H1 (cell line): Measurements from ENCODE around the gene FAM169A. TPM values are rescaled to one million over a fixed set of nuclear protein-coding genes. Genes with fewer than 3 reads are reported as not detected.

Source experiments
- CTCF ChIA-PET: fragments of 300-600 bp; sonication (Branson Sonifier 250); formaldehyde crosslinking; loops from one replicate; lab custom pipeline; 2021; ENCODE audit not compliant: partially characterized antibody; lab: Charles Lee
- POLR2A ChIA-PET: fragments of 300-600 bp; sonication (Branson Sonifier 250); formaldehyde crosslinking; loops from one replicate; lab custom pipeline; 2021; ENCODE audit warnings: inconsistent platforms; ENCODE audit not compliant: partially characterized antibody; lab: Charles Lee
- DNase-seq, 2 experiments: peaks; one replicate each; pipeline versions ENCODE4 v3.0.0 to v3.0.0-alpha.2; 2010 to 2022; ENCODE audit warnings: low spot score in 2 of 2, low read depth in 1 of 2, mixed read lengths in 1 of 2
- FAIRE-seq: peaks from 2 replicates; lab custom pipeline; 2011; peaks lifted over from hg19 to GRCh38; lab: Jason Lieb, UNC
- H2AFZ ChIP-seq: 2 replicates; pipeline ENCODE4 v1.8.1; 2012; ENCODE audit warnings: low read length, inconsistent platforms
- H2AK5ac ChIP-seq: 2 replicates; pipeline ENCODE4 v1.6.1; 2013; ENCODE audit warnings: low read depth, low read length
- H2BK120ac ChIP-seq: replicated peaks from 2 replicates; pipeline ENCODE3; 2013; ENCODE audit warnings: low read depth, low read length, inconsistent platforms
- H2BK12ac ChIP-seq: 2 replicates; pipeline ENCODE4 v1.6.1; 2013; ENCODE audit warnings: low read depth, low read length
- H2BK15ac ChIP-seq: 2 replicates; pipeline ENCODE4 v1.6.1; 2013; ENCODE audit warnings: low read length
- H2BK20ac ChIP-seq: 2 replicates; pipeline ENCODE4 v1.6.1; 2013; ENCODE audit warnings: low read length
- H2BK5ac ChIP-seq: 2 replicates; pipeline ENCODE4 v1.6.1; 2013; ENCODE audit warnings: low read depth, low read length
- H3K14ac ChIP-seq: 2 replicates; pipeline ENCODE4 v1.6.1; 2013; ENCODE audit warnings: inconsistent platforms; ENCODE audit not compliant: insufficient read length
- H3K18ac ChIP-seq: 2 replicates; pipeline ENCODE4 v1.6.1; 2013; ENCODE audit warnings: low read length; ENCODE audit errors: extremely low read depth
- H3K23ac ChIP-seq: 2 replicates; pipeline ENCODE4 v1.6.1; 2013; ENCODE audit warnings: inconsistent platforms; ENCODE audit not compliant: insufficient read length
- H3K23me2 ChIP-seq: 2 replicates; pipeline ENCODE4 v1.6.1; 2013; ENCODE audit warnings: low read depth, low read length
- H3K27ac ChIP-seq: 2 replicates; pipeline ENCODE4 v1.6.1; 2011; ENCODE audit warnings: low read depth, low read length, inconsistent platforms
- H3K27me3 ChIP-seq, 4 experiments: replicated peaks in 1 of 4; 1 replicate in 1 of 4; 2 replicates in 3 of 4; pipeline versions ENCODE4 v1.6.1 to v1.8.1; 2011 to 2013; ENCODE audit warnings: low read length in 3 of 4, mild to moderate bottlenecking in 3 of 4, inconsistent platforms in 2 of 4, mixed read lengths in 2 of 4, moderate library complexity in 1 of 4; ENCODE audit not compliant: control insufficient read depth in 3 of 4, insufficient read depth in 3 of 4; ENCODE audit errors: extremely low read depth in 1 of 4
- H3K36me3 ChIP-seq, 4 experiments: 2 replicates each; pipeline versions ENCODE4 v1.6.1 to v1.8.1; 2011 to 2013; ENCODE audit warnings: mild to moderate bottlenecking in 4 of 4, low read length in 3 of 4, moderate library complexity in 2 of 4, control low read depth in 1 of 4, inconsistent platforms in 1 of 4; ENCODE audit not compliant: insufficient read depth in 4 of 4, control insufficient read depth in 2 of 4
- H3K4ac ChIP-seq: replicated peaks from 2 replicates; pipeline ENCODE3; 2013; ENCODE audit warnings: low read length, low read depth, mixed read lengths, inconsistent platforms; ENCODE audit not compliant: insufficient read length
- H3K4me1 ChIP-seq, 4 experiments: replicated peaks in 1 of 4; 1 replicate in 1 of 4; 2 replicates in 3 of 4; pipeline versions ENCODE4 v1.6.1 to v1.8.1; 2011 to 2013; ENCODE audit warnings: low read length in 3 of 4, inconsistent platforms in 2 of 4, mixed read lengths in 1 of 4; ENCODE audit not compliant: insufficient read depth in 4 of 4, control insufficient read depth in 3 of 4
- H3K4me2 ChIP-seq, 2 experiments: 2 replicates each; pipeline versions ENCODE4 v1.6.1 to v1.8.1; 2011 to 2013; ENCODE audit warnings: low read depth in 2 of 2, low read length in 2 of 2, control low read depth in 1 of 2, inconsistent platforms in 1 of 2, mild to moderate bottlenecking in 1 of 2; ENCODE audit not compliant: insufficient read depth in 1 of 2
- H3K4me3 ChIP-seq, 4 experiments: fragments of 200-600, 300-600 bp in 1 of 4; sonication (generic), shearing (Covaris generic), sonication (Bioruptor Twin) in 1 of 4; 2 replicates each; pipeline versions ENCODE4 v1.5.1 to v1.8.1; 2011 to 2016; ENCODE audit warnings: low read length in 4 of 4, low read depth in 3 of 4, control low read depth in 2 of 4, inconsistent platforms in 2 of 4, mild to moderate bottlenecking in 2 of 4, mixed read lengths in 1 of 4, moderate library complexity in 1 of 4; ENCODE audit not compliant: insufficient read depth in 2 of 4; ENCODE audit errors: extremely low read depth in 1 of 4
- H3K56ac ChIP-seq: replicated peaks from 2 replicates; pipeline ENCODE3; 2013; ENCODE audit warnings: low read depth, mild to moderate bottlenecking, mixed read lengths, low read length, inconsistent platforms; ENCODE audit not compliant: insufficient read length
- H3K79me1 ChIP-seq: 2 replicates; pipeline ENCODE4 v1.6.1; 2013; ENCODE audit warnings: low read depth, low read length, control low read depth
- H3K79me2 ChIP-seq, 2 experiments: 2 replicates each; pipeline versions ENCODE4 v1.6.1 to v1.8.1; 2012 to 2013; ENCODE audit warnings: low read length in 2 of 2, mild to moderate bottlenecking in 2 of 2, inconsistent platforms in 1 of 2; ENCODE audit not compliant: insufficient read depth in 2 of 2, control insufficient read depth in 1 of 2
- H3K9ac ChIP-seq, 4 experiments: replicated peaks in 1 of 4; 1 replicate in 1 of 4; 2 replicates in 3 of 4; pipeline versions ENCODE4 v1.6.1 to v1.8.1; 2011 to 2013; ENCODE audit warnings: low read depth in 3 of 4, low read length in 3 of 4, control low read depth in 2 of 4, mild to moderate bottlenecking in 2 of 4, moderate library complexity in 2 of 4, inconsistent platforms in 1 of 4; ENCODE audit errors: extremely low read depth in 1 of 4
- H3K9me3 ChIP-seq, 2 experiments: 2 replicates each; pipeline versions ENCODE4 v1.6.1 to v1.8.1; 2012 to 2013; ENCODE audit warnings: mild to moderate bottlenecking in 2 of 2, moderate library complexity in 2 of 2, control low read depth in 1 of 2, inconsistent platforms in 1 of 2, low read depth in 1 of 2, low read length in 1 of 2, mixed read lengths in 1 of 2; ENCODE audit not compliant: insufficient read depth in 2 of 2
- H4K20me1 ChIP-seq, 2 experiments: replicated peaks in 1 of 2; 2 replicates each; pipeline versions ENCODE3 to v1.8.1; 2011 to 2013; ENCODE audit warnings: inconsistent platforms in 2 of 2, low read length in 2 of 2, mild to moderate bottlenecking in 1 of 2; ENCODE audit not compliant: insufficient read depth in 2 of 2, control insufficient read depth in 1 of 2
- H4K5ac ChIP-seq: 2 replicates; pipeline ENCODE4 v1.6.1; 2013; ENCODE audit warnings: low read length, low read depth, mixed read lengths, inconsistent platforms; ENCODE audit not compliant: insufficient read length
- H4K8ac ChIP-seq: 2 replicates; pipeline ENCODE4 v1.8.0; 2013; ENCODE audit warnings: mild to moderate bottlenecking, moderate library complexity, low read length, inconsistent platforms; ENCODE audit not compliant: insufficient read depth; ENCODE audit errors: extremely low read depth
- H4K91ac ChIP-seq: replicated peaks from 2 replicates; pipeline ENCODE3; 2013; ENCODE audit warnings: low read length, mixed read lengths, inconsistent platforms; ENCODE audit not compliant: insufficient read length
- ASH2L ChIP-seq: fragments of 200-600, 300-600 bp; sonication (generic); IDR thresholded peaks from one replicate; pipeline ENCODE4 v1.7.1; 2017; ENCODE audit warnings: low read length
- ATF2 ChIP-seq: IDR thresholded peaks from 2 replicates; pipeline ENCODE4 v1.6.1; 2012; ENCODE audit warnings: low read length, inconsistent platforms
- CEBPB ChIP-seq: IDR thresholded peaks from 2 replicates; pipeline ENCODE4 v1.6.1; 2012; ENCODE audit warnings: low read depth, low read length
- KDM1A ChIP-seq: fragments of 200-600, 300-600 bp; sonication (generic); IDR thresholded peaks from 2 replicates; pipeline ENCODE4 v1.7.1; 2016; ENCODE audit warnings: mild to moderate bottlenecking, low read length, borderline replicate concordance
- NANOG ChIP-seq: IDR thresholded peaks from 2 replicates; pipeline ENCODE4 v1.6.1; 2011; ENCODE audit warnings: low read length, low read depth, mild to moderate bottlenecking, inconsistent platforms; ENCODE audit not compliant: insufficient read depth, poor library complexity, severe bottlenecking
- RBBP5 ChIP-seq: IDR thresholded peaks from 2 replicates; pipeline ENCODE4 v1.7.1; 2012; ENCODE audit warnings: low read depth, mild to moderate bottlenecking, inconsistent platforms, low read length, moderate library complexity, borderline replicate concordance
- SIX5 ChIP-seq: IDR thresholded peaks from 2 replicates; pipeline ENCODE4 v1.6.1; 2011; ENCODE audit warnings: mild to moderate bottlenecking, low read depth, low read length
- TAF1 ChIP-seq: IDR thresholded peaks from 2 replicates; pipeline ENCODE4 v1.6.1; 2011; ENCODE audit warnings: mild to moderate bottlenecking, low read depth, low read length
- WGBS, 2 experiments: shearing (Covaris generic) in 1 of 2; methylation state at CpG; one replicate each; pipeline versions ENCODE4 v1.1.6 to v1.1.7; 2013 to 2015; ENCODE audit warnings: low lambda C conversion rate in 2 of 2, mixed read lengths in 2 of 2, inconsistent platforms in 1 of 2, low coverage in 1 of 2, missing lambda C conversion rate in 1 of 2; ENCODE audit not compliant: insufficient replicate concordance in 2 of 2, insufficient coverage in 1 of 2, insufficient read length in 1 of 2; ENCODE audit errors: extremely low coverage in 1 of 2, missing lambda C conversion rate in 1 of 2; 5-methylcytosine and 5-hydroxymethylcytosine counted together
- polyA plus RNA-seq, 7 experiments: library from polyadenylated mRNA; depleted of rRNA in 3 of 7; stranded (reverse) in 5 of 7; unstranded in 2 of 7; fragments of >200 nt in 5 of 7; fragments of 200-250 nt in 2 of 7; gene quantifications; 1 replicate in 5 of 7; 2 replicates in 1 of 7; 4 replicates in 1 of 7; pipeline versions ENCODE4 v1.2.1 to v1.2.3, GENCODE V29; 2011 to 2013; ENCODE audit warnings: missing spikeins in 2 of 7, mixed read lengths in 2 of 7
- total RNA-seq: library from RNA; stranded (reverse); fragmentation: NEBNext Ultra II Directional; extraction: Animal tissue kit (Norgen Biotek cat#: 25700); gene quantifications from 2 replicates; pipeline ENCODE4 v1.2.1, GENCODE V29; 2021

FAM169A gene
- total and polyA plus RNA-seq, 2 of the 8 experiments (the other 6 are each of a cell fraction or from before 2014, with no cell fraction given): 12.6 to 83.1 TPM

GRCh38 chr5:74862221-74862620 is 4.0 kb downstream of the FAM169A start:
- Histone ChIP-seq H3K36me3 (no peaks in the 10 kb centered on the region; a peak in 1 of 8 replicates), H3K23ac (no peak overlapping the region), H3K56ac (no peak overlapping the region), H3K79me2 (peaks cover 51 to 86% of the 10 kb centered on the region in 2 experiments), H3K27ac (no peak overlapping the region), H2BK15ac (no peak overlapping the region), H4K5ac (no peak overlapping the region), H3K9me3 (no peaks in the 10 kb centered on the region), H3K4me2 (peak overlapping the region; percentile 65 to 91), H3K4me3 (peak overlapping the region in 1 of 4 experiments; percentile 99; a peak in 2 of 8 replicates), H3K4me1 (peaks cover 2 to 19% (median 6%) of the 10 kb centered on the region in 4 experiments; a peak in 5 of 7 replicates), H2BK120ac (no peak overlapping the region), H3K18ac (no peak overlapping the region), H3K23me2 (peaks cover 7% of the 10 kb centered on the region), H4K8ac (no peak overlapping the region), H2AK5ac (no peak overlapping the region), H4K91ac (no peak overlapping the region), H2BK20ac (no peak overlapping the region), H3K27me3 (no peaks in the 10 kb centered on the region), H3K14ac (no peak overlapping the region), H4K20me1 (peaks cover 9 to 17% of the 10 kb centered on the region in 2 experiments), H3K79me1 (peaks cover 3% of the 10 kb centered on the region), H3K9ac (no peak overlapping the region), H2BK5ac (no peak overlapping the region), H2BK12ac (no peak overlapping the region), H2AFZ (no peak overlapping the region), H3K4ac (no peak overlapping the region)
- POLR2A ChIA-PET: interaction anchor here (0.9 to 2.8 kb wide), 2 partner anchors 11 to 16 kb away, joined by 3 to 12 read pairs; no protein-coding TSS in a partner anchor
- CTCF ChIA-PET: interaction anchor here (0.7 to 1.2 kb wide), 3 partner anchors 11 to 103 kb away, joined by 3 to 7 read pairs (median 3); partner anchors contain the start of gene GFM2
- no peak for TF ChIP-seq NANOG
- no peak for TF ChIP-seq RBBP5
- TF ChIP-seq CEBPB: no peak
- TF ChIP-seq KDM1A: no peak
- TF ChIP-seq SIX5: no peak
- TF ChIP-seq TAF1: no peak
- TF ChIP-seq ASH2L: no peak
- TF ChIP-seq ATF2: no peak
- no peak for FAIRE-seq
- 84% methylated on average over 2 of the region's 2 CpGs; no CpG with 5 or more reads in 1 of the 2 experiments for WGBS, 2 experiments
- DNase-seq: no peak
